RWPE2 (cell line): ENCODE results near the gene CCDC50.

ENCODE experiments used
- ATAC-seq: fragments of 200-7000 bp; cut with Tn5 transposase; 3 replicates; pipeline ENCODE4 v1.9.1; 2021; ENCODE audit warnings: low read depth
- DNase-seq: peaks from one replicate; pipeline ENCODE4 v3.0.0-alpha.2; 2020; ENCODE audit warnings: low spot score
- H3K27ac ChIP-seq: fragments of 450-650 bp; 2 replicates; pipeline ENCODE4 v1.5.1; 2017; ENCODE audit warnings: mild to moderate bottlenecking; ENCODE audit not compliant: poor library complexity, severe bottlenecking
- H3K27me3 ChIP-seq: fragments of 250-450 bp; sonication (Bioruptor Pico); 2 replicates; pipeline ENCODE4 v1.5.1; 2021; ENCODE audit warnings: mild to moderate bottlenecking, moderate library complexity; ENCODE audit not compliant: insufficient read depth, poor library complexity, severe bottlenecking
- H3K36me3 ChIP-seq: fragments of 250-450 bp; sonication (Bioruptor Pico); 2 replicates; pipeline ENCODE4 v1.5.1; 2020; ENCODE audit warnings: low read depth, mild to moderate bottlenecking, moderate library complexity
- H3K4me1 ChIP-seq: fragments of 250-450 bp; sonication (Bioruptor Pico); 2 replicates; pipeline ENCODE4 v1.5.1; 2021; ENCODE audit warnings: mild to moderate bottlenecking, moderate library complexity; ENCODE audit not compliant: insufficient read depth, poor library complexity, severe bottlenecking
- H3K4me3 ChIP-seq: fragments of 250-450 bp; sonication (Bioruptor Pico); 2 replicates; pipeline ENCODE4 v1.5.1; 2021; ENCODE audit warnings: mild to moderate bottlenecking, moderate library complexity; ENCODE audit not compliant: severe bottlenecking
- H3K9me3 ChIP-seq: fragments of 250-450 bp; sonication (Bioruptor Pico); 2 replicates; pipeline ENCODE4 v1.5.1; 2021; ENCODE audit warnings: mild to moderate bottlenecking, moderate library complexity; ENCODE audit not compliant: severe bottlenecking
- CTCF ChIP-seq: fragments of 450-650 bp; IDR thresholded peaks from one replicate; pipeline ENCODE4 v1.5.1; 2017; ENCODE audit warnings: mild to moderate bottlenecking, moderate library complexity; ENCODE audit not compliant: poor library complexity, severe bottlenecking

Gene CCDC50

GRCh38 chr3:191415566-191415965 is 86.4 kb downstream of the CCDC50 start:
- H3K4me1 ChIP-seq: peaks cover 12% of the 10 kb centered on the region
- ATAC-seq (no peak), DNase-seq (no peak)
- H3K4me3 ChIP-seq: no peak overlapping the region
- TF ChIP-seq CTCF: no peak
- H3K27ac ChIP-seq: no peak overlapping the region
- H3K9me3 ChIP-seq: no peaks in the 10 kb centered on the region
- H3K36me3 ChIP-seq: no peaks in the 10 kb centered on the region
- no peaks in the 10 kb centered on the region for H3K27me3 ChIP-seq

- no peak for ATAC-seq
- TF ChIP-seq CTCF: no peak
Observed at GRCh38 chr3:191417457-191417729, 88.2 kb downstream of the CCDC50 start.

GRCh38 chr3:191420771-191421170 is 91.6 kb downstream of the CCDC50 start:
- ATAC-seq: no peak
- no peak for TF ChIP-seq CTCF
- H3K36me3 ChIP-seq: no peaks in the 10 kb centered on the region
- H3K4me1 ChIP-seq: no peaks in the 10 kb centered on the region
- H3K4me3 ChIP-seq: no peak overlapping the region
- H3K27ac ChIP-seq: no peak overlapping the region
- no peaks in the 10 kb centered on the region for H3K9me3 ChIP-seq
- no peak for DNase-seq
- H3K27me3 ChIP-seq: no peaks in the 10 kb centered on the region

More at GRCh38 chr3:191417457-191417729, 88.2 kb downstream of the CCDC50 start:
- H3K36me3 ChIP-seq: no peaks in the 10 kb centered on the region
- H3K4me3 ChIP-seq: no peak overlapping the region
- DNase-seq: no peak
- peaks cover 9% of the 10 kb centered on the region for H3K4me1 ChIP-seq
- H3K27ac ChIP-seq: no peak overlapping the region
- no peaks in the 10 kb centered on the region for H3K27me3 ChIP-seq
- no peaks in the 10 kb centered on the region for H3K9me3 ChIP-seq

GRCh38 chr3:191424881-191425280 is 95.7 kb downstream of the CCDC50 start:
- no peak for ATAC-seq
- no peaks in the 10 kb centered on the region for H3K36me3 ChIP-seq
- no peaks in the 10 kb centered on the region for H3K4me1 ChIP-seq
- no peaks in the 10 kb centered on the region for H3K27me3 ChIP-seq
- no peak overlapping the region for H3K27ac ChIP-seq
- no peak for DNase-seq
- H3K9me3 ChIP-seq: no peaks in the 10 kb centered on the region
- no peak for TF ChIP-seq CTCF
- H3K4me3 ChIP-seq: no peak overlapping the region

- no peaks in the 10 kb centered on the region for H3K4me1 ChIP-seq
- H3K4me3 ChIP-seq: no peak overlapping the region
- H3K9me3 ChIP-seq: no peaks in the 10 kb centered on the region
- H3K27ac ChIP-seq: no peak overlapping the region
- DNase-seq (no peak), ATAC-seq (no peak)
- TF ChIP-seq CTCF: no peak
- no peaks in the 10 kb centered on the region for H3K27me3 ChIP-seq
- H3K36me3 ChIP-seq: no peaks in the 10 kb centered on the region
Observed at GRCh38 chr3:191425322-191425734, 96.1 kb downstream of the CCDC50 start.
